Pancreas (tissue), 10 donors: Measurements from ENCODE around the gene FGF11. TPM values are rescaled to one million over a fixed set of nuclear protein-coding genes. Genes with fewer than 3 reads are reported as not detected.

ENCODE experiments used
- ATAC-seq, 4 donors: fragments of 200-7000 bp; cut with Tn5 transposase; one replicate each; pipeline versions ENCODE4 v1.8.0 to v1.9.1; 2020; ENCODE audit warnings: mild to moderate bottlenecking in 4 of 4, moderate library complexity in 4 of 4
- DNase-seq, 6 donors: peaks; one replicate each; pipeline ENCODE4 v3.0.0-alpha.2; 2020
- FAIRE-seq: peaks from 2 replicates; lab custom pipeline; 2012; peaks lifted over from hg19 to GRCh38; lab: Jason Lieb, UNC
- H3K27ac ChIP-seq, 4 donors: fragments of 200-600 bp; sonication (generic); 1 replicate in 3 of 4; 2 replicates in 1 of 4; pipeline versions ENCODE4 v1.5.0 to v1.8.0; 2020
- H3K27me3 ChIP-seq, 4 donors: fragments of 200-600 bp; one replicate each; pipeline ENCODE4 v1.8.0; 2021
- H3K36me3 ChIP-seq, 3 donors: fragments of 200-600 bp; sonication (generic) in 1 of 3; one replicate each; pipeline versions ENCODE4 v1.5.0 to v1.8.0; 2020 to 2021
- H3K4me1 ChIP-seq, 3 donors: fragments of 200-600 bp; one replicate each; pipeline ENCODE4 v1.8.0; 2021
- H3K4me3 ChIP-seq, 4 donors: fragments of 200-600 bp; sonication (generic) in 2 of 4; one replicate each; pipeline versions ENCODE4 v1.5.0 to v1.8.0; 2020 to 2021
- H3K9me3 ChIP-seq, 4 donors: fragments of 200-600 bp; one replicate each; pipeline ENCODE4 v1.8.0; 2021
- CTCF ChIP-seq, 4 donors: fragments of 200-600 bp; sonication (generic) in 3 of 4; IDR thresholded peaks; one replicate each; pipeline versions ENCODE4 v1.5.0 to v1.8.0; 2021; ENCODE audit warnings: antibody characterized with exemption in 4 of 4
- WGBS, 2 donors: extraction: QIAGEN DNeasy Blood & Tissue Kit; methylation state at CpG; one replicate each; pipeline ENCODE4 v1.1.7; 2013; 5-methylcytosine and 5-hydroxymethylcytosine counted together
- intact Hi-C, 3 donors: fragments of 100-400 bp; cut with DNase I; formaldehyde crosslinking; loops; one replicate each; pipeline versions ENCODE4 v1.11.1 to v1.14.2; 2022
- polyA plus RNA-seq, 2 donors: library from polyadenylated mRNA; stranded (reverse); fragments of 200-250 nt; gene quantifications; one replicate each; pipeline ENCODE4 v1.2.3, GENCODE V29; 2013
- total RNA-seq, 6 donors: library from RNA; stranded (reverse); fragmentation: NEBNext Ultra II Directional in 4 of 6; extraction: Animal tissue kit (Norgen Biotek cat#: 25700) in 4 of 6; gene quantifications; one replicate each; pipeline versions ENCODE4 v1.2.1 to v1.2.4, GENCODE V29; 2021 to 2023
- donor health status: healthy with polysubstance abuse.
- donor health status: DM: no; HTN: no; CAD: no; lungs with moderate emphysema.
- donor health status: DM: no; HTN: no; CAD: no.
- donor health status: control.
- donor health status: control.
- donor health status: Bipolar disorder and iron deficiency.
- donor health status: DM: yes; HTN: yes; CAD: no.
- donor health status: DM: no; HTN: no; CAD: no.
- donor health status: DM: no; HTN: no; CAD: no.
- donor health status: DM: yes; HTN: yes; CAD: no.

Gene FGF11
- total and polyA plus RNA-seq, 8 donors, result 0.09 to 1.1 (median 0.43) TPM

GRCh38 chr17:7448461-7448860, 9.1 kb downstream of the FGF11 start:
- Histone ChIP-seq H3K9me3 (no peaks in the 10 kb centered on the region), H3K36me3 (no peaks in the 10 kb centered on the region), H3K27ac (no peak overlapping the region), H3K4me1 (peaks cover 0 to 5% (median 0%) of the 10 kb centered on the region in 3 donors), H3K27me3 (no peaks in the 10 kb centered on the region), H3K4me3 (no peak overlapping the region)
- FAIRE-seq (no peak), ATAC-seq (no peak), DNase-seq (no peak)
- WGBS, 2 donors, result 91 to 96% methylated on average over 7 of the region's 7 CpGs
- no peak for TF ChIP-seq CTCF (IDR thresholded peaks at IDR 0.05)
- intact Hi-C loops, result no loop called here

- no peak for ATAC-seq
- intact Hi-C loops, result no loop called here
- FAIRE-seq, result no peak
Observed at GRCh38 chr17:7459961-7460545, 20.7 kb downstream of the FGF11 start.

GRCh38 chr17:7460850-7461660, 21.7 kb downstream of the FGF11 start:
- intact Hi-C loops, result no loop called here
- FAIRE-seq (no peak), ATAC-seq (no peak), DNase-seq (no peak)
- Histone ChIP-seq H3K4me1 (peaks cover 0 to 2% (median 0%) of the 10 kb centered on the region in 3 donors), H3K9me3 (no peaks in the 10 kb centered on the region), H3K4me3 (no peak overlapping the region), H3K27ac (no peak overlapping the region), H3K36me3 (peaks cover 0 to 25% (median 5%) of the 10 kb centered on the region in 3 donors), H3K27me3 (no peaks in the 10 kb centered on the region)
- TF ChIP-seq CTCF (IDR thresholded peaks at IDR 0.05), result no peak
- 97 to 98% methylated on average over 7 of the region's 7 CpGs for WGBS, 2 donors

More at GRCh38 chr17:7459961-7460545, 20.7 kb downstream of the FGF11 start:
- no peak for DNase-seq
- H3K36me3 ChIP-seq, result peaks cover 0 to 18% (median 5%) of the 10 kb centered on the region in 3 donors
- H3K27me3 ChIP-seq, result no peaks in the 10 kb centered on the region
- H3K4me3 ChIP-seq, result no peak overlapping the region
- WGBS, 2 donors, result 79 to 83% methylated on average over 3 of the region's 3 CpGs
- H3K9me3 ChIP-seq, result no peaks in the 10 kb centered on the region
- TF ChIP-seq CTCF (IDR thresholded peaks at IDR 0.05), result no peak
- H3K27ac ChIP-seq, result no peak overlapping the region
- peaks cover 0 to 2% (median 0%) of the 10 kb centered on the region in 3 donors for H3K4me1 ChIP-seq

GRCh38 chr17:7462474-7463371, 23.4 kb downstream of the FGF11 start:
- FAIRE-seq, result no peak
- Histone ChIP-seq H3K4me3 (no peak overlapping the region), H3K27me3 (no peaks in the 10 kb centered on the region), H3K27ac (no peak overlapping the region), H3K4me1 (peaks cover 0 to 4% (median 3%) of the 10 kb centered on the region in 3 donors), H3K36me3 (peaks cover 0 to 25% (median 5%) of the 10 kb centered on the region in 3 donors), H3K9me3 (no peaks in the 10 kb centered on the region)
- intact Hi-C loops, result no loop called here
- 93 to 94% methylated on average over 44 of the region's 44 CpGs for WGBS, 2 donors
- TF ChIP-seq CTCF (IDR thresholded peaks at IDR 0.05), result no peak
- ATAC-seq, result no peak
- DNase-seq, result peak in 1 of 6 donors; percentile 78
